Fibroblast of the conjunctiva (primary cell): Measurements from ENCODE around the gene ZNF248.

Experiments
- DNase-seq: peaks from one replicate; pipeline ENCODE4 v3.0.0-alpha.2; 2010; ENCODE audit warnings: low read depth

ZNF248 gene

DNA sequence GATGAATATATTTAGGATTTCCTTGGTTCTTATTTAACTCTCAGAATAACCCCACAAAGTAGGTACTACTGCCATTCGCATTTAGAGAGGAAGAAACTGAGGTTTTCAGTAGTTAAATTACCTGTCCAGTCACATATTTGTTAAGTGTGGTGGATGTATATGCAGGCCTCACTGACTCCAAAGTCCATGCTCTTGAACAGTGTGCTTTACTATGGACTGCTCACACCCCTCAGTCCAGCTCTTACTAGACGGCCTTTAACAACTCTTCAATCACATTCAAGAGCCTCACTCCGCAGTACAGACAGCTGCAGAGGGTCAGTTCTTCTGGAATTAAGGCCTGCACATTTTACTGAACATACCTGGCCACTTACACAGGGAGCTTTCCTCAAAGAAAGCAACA lies 36.2 kb downstream of the ZNF248 start:
- no peak for DNase-seq

DNA sequence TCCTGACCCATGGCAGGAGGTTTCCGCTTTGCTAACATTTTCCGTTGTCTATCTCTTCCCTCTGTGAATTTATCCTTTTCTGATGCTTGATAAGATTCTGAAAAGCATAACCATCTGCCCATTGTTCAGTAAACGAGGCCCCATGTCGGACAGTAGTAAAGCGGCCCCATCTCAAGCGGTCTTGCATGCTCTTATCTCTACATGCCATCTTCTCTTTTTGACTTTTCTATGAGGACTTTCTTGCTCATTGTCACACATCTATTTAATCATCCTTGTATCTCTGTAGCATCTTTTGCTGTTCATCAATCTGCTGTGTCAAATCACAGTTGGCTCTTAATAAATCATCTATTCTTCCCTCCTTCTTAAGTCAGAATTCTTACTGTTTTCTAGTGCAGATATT lies 37.6 kb downstream of the ZNF248 start:
- DNase-seq: no peak

DNA sequence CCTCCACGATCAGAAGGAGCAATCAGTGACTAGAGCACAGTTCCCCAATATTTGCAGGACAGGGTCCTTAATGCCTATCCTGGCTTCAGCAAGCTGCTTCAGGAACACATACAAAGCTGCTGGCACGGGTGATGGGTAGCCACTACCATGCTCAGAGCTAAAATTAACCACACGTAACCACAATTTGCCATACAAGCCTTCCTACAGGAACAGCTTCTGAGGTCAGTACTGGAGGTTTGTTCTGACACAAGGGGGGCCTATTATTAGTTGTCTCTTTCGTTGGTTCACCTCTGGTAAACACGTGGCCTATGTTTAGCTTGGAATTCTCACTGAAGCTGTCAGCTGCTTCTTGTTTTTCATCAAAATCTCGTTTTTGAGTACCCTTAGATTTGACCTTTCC lies 41.1 kb downstream of the ZNF248 start:
- no peak for DNase-seq

DNA sequence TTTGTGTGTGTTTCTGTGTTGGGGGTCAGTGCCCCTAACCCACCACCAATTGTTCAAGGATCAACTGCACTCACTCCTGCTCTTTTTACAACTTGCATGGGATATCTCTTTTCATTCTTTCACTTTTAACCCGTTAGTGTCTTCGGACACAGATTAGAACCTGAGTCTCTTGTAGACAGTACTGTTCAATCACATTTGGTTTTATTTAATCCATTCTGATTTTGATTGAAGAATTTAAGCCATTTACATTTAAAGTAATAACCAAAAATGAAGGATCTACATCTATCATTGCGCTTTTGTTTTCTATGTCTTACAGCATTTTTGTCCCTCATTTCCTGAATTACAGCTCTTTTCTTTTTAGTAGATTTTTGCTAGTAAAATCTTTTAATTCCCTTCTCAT lies 43.6 kb downstream of the ZNF248 start:
- DNase-seq: no peak

DNA sequence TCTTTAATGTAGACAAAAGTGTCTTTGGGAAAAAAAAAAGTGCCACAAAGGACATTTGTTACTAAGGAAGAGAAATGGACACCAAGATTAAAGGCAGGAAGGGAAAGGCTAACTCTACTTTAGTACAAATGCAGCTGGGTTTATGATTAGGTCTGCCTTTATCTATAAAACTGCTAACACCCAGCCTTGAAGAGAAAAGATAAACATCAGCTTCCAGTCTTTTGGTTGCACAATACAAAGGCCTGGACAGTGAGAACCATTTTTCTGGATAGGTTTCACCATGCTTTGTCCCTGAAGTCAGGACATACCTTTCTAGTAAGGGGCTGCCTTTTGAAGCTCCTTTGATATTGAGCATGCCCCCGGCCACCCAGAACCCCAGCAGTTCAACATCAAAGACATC lies 45.1 kb downstream of the ZNF248 start:
- no peak for DNase-seq

DNA sequence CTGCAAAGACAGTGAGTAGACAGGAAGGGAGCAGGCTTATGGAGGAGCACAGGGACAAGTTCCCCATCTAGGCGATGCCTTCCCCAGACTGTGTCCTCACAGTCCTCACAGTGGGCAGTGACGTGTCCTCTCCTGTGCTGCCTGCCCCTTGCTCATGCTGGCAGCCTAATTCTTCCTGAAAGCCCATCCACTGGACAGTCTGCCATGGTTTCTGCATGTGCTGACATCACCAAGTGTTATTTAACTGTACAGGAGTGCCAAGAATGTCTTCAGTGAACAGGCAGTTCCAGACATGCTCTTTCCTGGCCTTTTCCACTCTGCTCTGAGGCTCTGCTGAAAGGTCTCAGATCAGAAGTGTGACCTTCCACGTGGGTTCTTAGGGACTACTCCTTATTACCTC lies 54.1 kb downstream of the ZNF248 start:
- DNase-seq: no peak

DNA sequence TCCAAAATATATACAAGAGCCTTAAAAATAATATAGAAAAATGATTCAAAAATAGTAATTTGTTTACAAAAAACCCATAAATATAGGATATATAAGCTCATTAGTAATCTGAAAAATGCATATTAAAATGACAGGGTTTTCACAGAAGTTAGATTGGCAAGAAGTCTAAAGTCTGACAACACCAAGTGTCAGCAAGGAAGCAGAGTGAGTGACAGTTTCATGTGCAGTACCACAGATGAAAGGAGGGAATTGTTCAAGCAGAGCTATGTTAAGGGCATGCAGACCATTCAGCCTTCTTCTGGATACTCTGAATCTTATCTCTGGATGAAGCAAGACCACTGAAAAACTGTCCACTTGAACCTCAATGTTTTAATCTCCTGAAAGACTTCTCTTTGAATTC lies 55.9 kb downstream of the ZNF248 start:
- no peak for DNase-seq

DNA sequence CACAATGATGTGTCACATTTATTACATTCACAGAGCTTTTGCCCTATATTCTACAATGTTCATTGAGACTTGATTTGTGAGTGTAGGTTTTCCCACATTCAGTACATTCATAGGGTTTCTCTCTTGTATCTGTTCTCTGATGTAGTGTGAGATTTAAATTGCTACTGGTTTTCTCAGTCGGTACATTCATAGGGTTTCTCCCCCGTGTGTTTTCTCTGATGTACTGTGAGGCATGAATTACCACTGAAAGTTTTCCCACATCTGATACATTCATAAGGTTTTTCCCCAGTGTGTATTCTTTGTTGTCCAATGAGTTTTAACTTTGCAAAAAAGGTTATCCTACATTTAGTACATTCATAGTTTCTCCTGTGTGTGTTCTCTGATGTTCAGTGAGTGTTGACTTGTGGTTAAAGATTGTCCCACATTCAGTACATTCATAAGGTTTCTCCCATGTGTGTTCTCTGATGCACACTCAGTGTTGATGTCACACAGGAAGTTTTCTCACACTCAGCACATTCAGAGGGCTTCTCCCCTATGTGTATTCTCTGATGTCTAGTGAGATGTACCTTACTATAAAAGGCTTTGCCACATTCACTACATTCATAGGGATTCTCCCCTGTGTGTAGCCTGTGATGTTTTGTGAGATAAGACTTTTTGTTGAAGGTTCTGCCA lies 63.0 kb downstream of the ZNF248 start:
- DNase-seq: no peak

DNA sequence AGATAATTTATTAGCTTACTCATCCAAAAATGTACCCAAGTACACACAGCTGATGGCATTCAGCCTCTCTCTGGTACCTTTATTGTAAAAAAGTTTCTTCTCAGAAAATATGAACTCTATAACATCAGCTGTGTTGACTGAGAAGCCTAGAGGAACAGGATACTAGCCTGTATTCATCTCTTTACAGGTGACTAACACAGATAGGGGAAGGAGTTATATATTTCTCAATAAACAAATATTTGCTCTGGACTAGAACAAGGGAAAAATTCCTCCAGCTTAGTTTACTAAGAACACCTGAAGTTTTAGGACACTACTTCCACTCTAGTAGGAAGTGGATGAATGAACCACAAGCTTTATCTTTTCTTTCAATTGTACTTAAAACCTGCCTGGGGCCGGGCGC lies 67.8 kb downstream of the ZNF248 start:
- no peak for DNase-seq

DNA sequence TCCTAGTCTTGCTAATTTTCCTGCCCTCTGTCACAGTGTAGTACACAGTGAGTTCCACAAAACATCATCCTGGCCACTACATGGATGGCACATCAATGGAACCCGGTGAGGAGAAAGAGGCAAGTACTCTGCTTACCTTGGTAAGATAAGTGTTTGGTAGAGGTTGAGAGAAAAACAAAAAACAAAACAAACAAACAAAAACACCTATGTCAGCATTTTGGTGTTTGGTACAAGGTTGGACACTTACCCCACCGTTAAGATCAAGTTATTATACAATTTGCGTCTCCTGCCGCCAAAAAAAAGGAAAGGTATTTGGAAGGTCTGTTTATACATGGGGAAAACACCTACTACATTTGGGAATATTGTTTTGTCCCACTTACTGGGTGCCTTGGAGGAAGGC lies 72.7 kb downstream of the ZNF248 start:
- no peak for DNase-seq

DNA sequence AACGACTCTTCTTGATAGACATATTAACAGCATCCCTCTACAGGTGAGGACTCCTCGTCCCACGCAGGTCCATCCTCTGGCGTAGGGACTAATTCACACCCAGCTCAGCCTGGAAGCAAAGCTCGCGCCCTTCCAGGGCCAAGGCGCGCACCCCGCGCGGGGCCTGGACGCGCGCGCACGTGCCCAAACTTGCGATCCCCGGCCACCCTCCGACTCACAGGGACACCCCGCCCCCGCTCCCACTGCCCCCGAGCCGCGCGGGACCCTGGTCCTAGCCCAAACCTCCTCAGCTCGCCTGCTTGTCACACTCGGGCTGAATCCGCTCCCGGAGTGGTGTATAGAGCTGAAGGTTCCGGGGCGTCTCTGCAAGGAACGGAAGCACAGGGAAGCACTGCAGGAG lies 76.9 kb downstream of the ZNF248 start:
- DNase-seq: no peak

DNA sequence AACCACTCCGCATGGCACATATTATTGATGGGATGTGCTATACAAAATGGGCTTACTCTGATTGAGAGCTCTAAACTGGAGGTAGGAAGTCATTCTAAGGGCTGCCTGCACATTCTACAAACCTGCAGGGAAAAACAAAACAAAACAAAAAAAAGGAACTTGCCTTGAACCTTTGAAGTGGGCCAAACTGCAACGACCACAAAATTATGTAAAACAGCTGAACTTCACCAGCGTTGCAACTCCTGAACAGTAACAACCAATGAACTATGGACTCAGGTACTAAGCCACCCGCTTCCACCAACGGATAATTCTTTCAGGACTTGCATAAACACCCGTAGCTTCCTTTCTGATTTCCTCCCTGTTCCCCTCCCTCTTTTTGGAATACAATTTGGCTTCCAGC lies 80.4 kb downstream of the ZNF248 start:
- DNase-seq: no peak

DNA sequence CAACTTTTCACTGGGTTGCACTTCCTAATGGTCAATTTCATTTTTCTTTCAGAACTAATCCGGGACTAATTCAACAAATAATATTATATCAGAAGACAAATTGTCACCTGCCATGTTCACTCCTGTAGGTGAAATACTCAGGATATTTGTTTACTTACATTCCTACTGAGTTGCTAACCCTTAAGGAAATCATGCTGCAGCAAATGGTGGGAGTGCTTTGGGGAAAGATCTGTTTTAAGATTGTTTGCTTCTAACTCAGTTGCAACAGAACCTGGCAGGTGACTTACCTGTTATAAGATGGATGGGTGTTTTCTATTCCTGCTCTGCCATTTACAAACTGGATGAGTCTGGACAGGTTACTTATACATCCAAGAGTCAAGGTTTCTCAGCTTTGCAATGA lies 81.8 kb downstream of the ZNF248 start:
- DNase-seq: no peak

DNA sequence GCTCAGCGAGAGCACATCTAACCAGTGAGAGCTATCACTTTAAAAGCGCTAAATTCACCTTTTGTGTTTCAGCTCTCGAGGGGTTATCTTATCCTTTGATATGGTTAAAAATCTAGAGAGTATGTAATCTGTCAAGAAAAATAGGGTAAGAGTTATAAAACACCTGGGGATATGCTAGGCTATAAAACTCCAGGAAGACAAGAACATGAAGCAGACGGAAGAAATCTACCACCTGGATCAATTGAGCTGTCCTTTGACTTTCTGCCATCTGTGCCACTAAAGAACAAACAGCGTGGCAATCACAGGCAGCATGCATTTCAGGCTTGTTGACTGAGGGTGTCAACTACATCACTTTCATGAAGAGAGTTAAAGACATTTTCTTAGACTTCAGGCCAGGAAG lies 83.1 kb downstream of the ZNF248 start:
- no peak for DNase-seq

DNA sequence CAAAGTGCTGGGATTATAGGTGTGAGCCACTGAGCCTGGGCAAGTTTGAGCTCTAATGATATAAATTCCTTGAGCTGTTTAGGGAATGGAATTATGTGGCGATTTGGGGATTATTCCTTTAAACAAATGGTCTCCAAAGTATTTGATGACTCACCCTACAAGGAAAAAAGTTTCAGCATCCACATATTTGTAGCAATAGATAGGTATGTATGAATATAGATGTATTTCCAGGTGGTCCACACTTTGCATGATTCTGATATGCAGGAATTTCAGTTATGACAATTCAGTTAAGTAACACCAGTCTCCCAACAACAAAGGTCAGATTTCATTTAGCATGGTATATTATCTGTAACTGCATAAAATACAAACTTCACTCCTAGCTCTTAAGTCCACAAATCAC lies 92.2 kb downstream of the ZNF248 start:
- no peak for DNase-seq

DNA sequence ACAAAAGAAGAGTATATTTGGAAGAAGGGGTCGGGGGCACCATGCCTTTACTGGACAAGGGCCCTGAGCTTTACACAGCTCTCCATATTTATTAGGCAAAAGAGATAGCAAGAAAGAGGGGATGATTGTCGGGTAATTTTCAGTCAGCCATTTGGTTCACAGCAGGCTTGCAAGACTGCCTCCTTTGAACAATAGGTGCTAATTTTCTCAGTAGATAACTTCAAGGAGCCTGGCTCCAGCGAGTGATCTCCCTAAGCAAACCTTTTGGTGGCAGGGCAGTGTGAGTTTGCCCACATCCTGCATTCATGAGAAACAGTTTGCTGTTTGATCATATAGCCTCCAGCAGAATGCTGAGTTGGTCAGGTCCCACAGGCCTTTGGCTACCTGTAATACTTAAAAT lies 94.3 kb downstream of the ZNF248 start:
- no peak for DNase-seq

DNA sequence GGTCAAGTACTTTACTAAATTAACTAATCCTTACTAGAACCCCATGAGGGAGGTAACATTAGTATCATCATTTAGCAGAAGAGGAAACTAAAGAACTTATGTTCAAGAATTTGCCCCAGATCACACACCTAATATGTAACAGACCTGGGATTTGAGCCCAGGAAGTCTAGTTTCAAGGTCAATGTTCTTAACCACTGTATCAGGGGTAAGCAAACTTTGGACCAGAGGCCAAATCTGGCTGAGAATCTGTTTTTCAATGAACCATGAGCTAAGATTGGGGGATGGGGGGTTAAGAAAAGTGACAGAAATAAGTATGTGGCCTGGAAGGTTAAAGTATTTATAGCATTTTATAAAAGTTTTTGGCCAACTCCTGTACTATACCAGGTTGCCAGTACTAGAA lies 95.1 kb downstream of the ZNF248 start:
- no peak for DNase-seq

DNA sequence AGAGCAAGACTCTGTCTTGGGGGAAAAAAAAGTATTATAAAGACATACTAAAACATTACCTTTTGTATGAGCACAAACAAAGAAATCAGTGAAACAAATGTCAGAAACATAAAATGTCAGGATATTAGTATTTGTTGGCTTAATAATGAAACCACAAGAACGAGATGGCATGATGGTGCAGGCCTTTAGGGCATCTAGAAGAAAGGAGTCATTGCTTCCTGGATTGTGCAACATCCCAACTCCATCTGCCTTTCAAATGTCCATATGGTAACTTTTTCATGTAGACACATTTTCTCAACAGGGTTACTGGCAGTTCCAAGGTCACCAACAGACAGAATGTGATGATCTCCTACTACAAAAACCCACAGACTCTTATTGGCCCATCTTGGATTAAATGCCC lies 96.6 kb downstream of the ZNF248 start:
- DNase-seq: no peak

DNA sequence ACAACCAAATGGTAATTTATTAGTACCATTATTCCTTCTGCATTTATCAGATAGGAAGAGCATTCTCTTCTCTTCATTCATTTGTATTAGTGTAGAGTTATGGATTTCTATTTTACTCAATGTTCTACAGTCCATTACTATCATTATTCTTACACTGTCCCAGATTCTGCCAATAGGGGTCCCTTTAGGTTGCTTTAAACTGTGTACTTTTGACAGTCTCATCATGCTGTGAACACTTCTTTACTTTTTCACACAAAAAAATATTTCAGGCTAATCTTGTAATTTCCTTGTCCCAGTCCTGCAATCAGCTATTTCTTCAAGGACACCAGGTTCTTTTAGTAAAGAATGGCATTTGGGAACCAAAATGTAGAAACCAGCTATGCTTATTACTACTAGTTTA lies 99.3 kb downstream of the ZNF248 start:
- no peak for DNase-seq

DNA sequence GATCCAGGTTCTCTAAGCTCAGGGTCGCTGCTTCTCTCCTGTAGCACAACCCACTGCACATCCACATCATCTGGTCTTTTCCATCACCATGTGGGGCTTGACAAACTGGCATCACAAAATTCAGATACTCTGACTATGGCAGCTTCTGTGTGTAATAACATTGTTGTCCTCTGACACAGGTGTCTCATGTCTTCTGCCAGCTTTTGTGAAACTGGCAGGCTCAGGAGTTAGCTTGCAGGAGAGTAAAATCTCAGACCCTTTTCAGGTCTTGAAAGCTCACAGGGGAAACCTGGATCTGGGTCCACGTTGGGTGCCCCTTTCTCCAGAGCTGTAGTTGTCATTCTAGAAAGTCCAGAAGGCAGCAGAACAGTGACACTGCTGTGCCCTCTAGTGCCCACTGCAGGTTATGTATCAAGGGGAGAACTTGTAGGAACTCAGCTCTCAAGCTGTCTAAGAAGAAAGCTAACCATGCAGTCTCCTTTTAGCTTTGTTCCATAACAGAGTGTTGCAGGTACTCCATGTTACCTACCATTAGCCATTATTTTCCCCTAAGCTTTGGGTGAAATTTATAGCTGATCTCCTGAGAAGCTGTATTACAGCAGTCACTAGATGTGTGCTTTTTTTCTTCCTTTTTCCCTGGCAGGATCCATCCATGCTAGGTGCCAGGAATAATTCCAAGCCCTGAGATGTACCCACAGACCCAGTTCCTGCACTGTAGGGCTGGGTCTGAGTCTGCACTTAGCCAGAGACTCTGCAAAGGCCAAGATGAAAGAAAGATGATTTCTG lies 102.7 kb downstream of the ZNF248 start:
- DNase-seq: no peak

DNA sequence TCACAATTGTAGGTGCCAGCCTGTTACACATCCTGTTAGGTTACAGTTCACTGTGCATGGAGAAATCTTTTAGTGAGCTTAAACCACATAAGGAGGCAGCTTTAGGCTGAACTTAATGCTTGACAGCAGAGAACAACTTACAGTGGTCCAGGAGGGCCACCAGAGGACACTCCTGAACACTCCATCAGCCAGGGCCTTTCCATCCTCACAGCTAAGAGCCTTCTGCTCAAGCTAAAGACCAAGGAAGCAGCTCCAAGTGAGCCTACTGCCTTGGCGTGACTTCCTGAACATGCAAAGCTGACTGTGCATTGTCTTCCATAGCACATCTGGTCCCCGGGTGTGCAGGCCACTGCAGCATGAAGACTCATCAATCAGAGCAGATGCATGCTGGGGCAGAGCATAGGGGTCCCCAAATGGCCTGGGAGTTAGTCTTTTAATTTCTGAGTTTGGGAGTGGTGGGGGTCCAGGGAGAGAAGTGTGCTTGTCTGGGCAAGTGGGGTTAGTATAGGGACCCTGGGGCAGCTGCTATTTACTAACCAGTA lies 105.0 kb downstream of the ZNF248 start:
- no peak for DNase-seq

DNA sequence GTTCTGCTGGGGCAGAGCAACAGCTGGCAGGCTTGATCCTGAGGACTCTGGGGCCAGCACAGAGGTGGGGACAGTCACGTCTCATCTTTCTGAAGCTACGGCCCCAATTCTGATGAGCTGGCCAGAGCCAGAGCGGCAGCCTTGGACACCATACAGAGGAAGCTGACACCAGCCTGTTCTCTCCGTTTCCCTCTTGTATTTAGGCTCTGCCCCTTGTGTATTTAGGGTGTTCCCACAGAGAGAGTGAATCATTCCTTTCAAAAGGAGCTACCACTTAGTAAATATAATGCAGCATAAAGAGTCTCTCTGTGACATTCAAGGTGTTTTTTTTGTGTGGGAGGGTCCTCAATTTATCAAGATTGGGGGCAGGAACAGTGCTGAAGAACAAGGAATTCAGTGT lies 109.2 kb downstream of the ZNF248 start:
- DNase-seq: no peak

DNA sequence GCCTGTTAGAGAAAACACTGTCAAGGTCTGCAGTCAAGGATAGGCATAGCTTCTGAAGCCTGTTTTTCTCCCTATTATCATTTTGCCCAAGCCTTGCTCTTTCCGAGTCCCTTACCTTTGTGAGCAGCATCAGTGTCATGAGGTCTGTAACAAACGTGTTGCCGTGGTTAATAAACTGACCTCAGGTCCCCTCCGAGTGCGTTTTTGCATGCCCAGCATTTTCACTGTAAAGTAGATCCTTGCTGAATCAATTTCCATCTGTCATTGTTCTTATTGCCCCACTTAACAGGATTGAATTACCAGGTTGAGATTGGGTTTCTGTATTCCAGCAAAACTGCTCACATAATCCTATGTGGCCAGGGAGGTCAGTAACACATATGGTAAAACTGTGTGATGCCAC lies 110.3 kb downstream of the ZNF248 start:
- no peak for DNase-seq

DNA sequence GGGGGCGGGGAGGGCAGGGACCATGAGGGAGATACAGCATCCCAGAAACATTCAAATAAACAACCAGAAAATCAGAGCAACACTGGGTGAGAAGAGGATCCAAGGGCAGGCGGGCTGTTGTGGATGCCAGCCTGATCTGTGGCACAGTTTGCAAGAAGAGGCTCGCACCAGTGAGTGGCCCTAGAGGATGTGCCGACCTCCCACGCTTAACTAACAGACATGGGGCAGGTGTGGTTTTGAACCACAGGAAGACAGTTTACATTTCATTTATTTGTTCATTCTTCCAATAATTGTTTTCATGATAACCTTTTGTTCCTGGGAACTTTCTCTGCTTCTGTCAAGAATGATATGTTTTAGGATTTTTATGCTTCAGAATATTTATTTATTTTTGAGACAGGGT lies 115.6 kb downstream of the ZNF248 start:
- DNase-seq: no peak
